Breast epithelium (tissue), 4 donors: ENCODE measurements around the gene IGFLR1. TPM values are rescaled to one million over a fixed set of nuclear protein-coding genes. Genes with fewer than 3 reads are reported as not detected.

ENCODE experiments used
- DNase-seq, 2 donors: peaks; one replicate each; pipeline ENCODE4 v3.0.0-alpha.2; 2019; ENCODE audit warnings: low spot score in 2 of 2
- H3K27ac ChIP-seq, 2 donors: fragments of 200-600 bp; sonication (generic) in 1 of 2; one replicate each; pipeline ENCODE4 v1.5.1; 2016 to 2019; ENCODE audit warnings: mild to moderate bottlenecking in 1 of 2
- H3K27me3 ChIP-seq, 2 donors: fragments of 200-600 bp; sonication (generic) in 1 of 2; one replicate each; pipeline versions ENCODE4 v1.5.1 to v1.6.0; 2017 to 2019; ENCODE audit warnings: control low read depth in 1 of 2, mild to moderate bottlenecking in 1 of 2
- H3K36me3 ChIP-seq: fragments of 200-600 bp; one replicate; pipeline ENCODE4 v1.5.1; 2019
- H3K4me1 ChIP-seq, 2 donors: fragments of 200-600 bp; sonication (generic); one replicate each; pipeline ENCODE4 v1.5.1; 2016 to 2019; ENCODE audit warnings: control low read depth in 1 of 2
- H3K4me3 ChIP-seq, 3 donors: fragments of 200-600 bp; sonication (generic); 1 replicate in 2 of 3; 2 replicates in 1 of 3; pipeline ENCODE4 v1.5.1; 2016 to 2019; ENCODE audit warnings: mild to moderate bottlenecking in 3 of 3, moderate library complexity in 2 of 3
- H3K9me3 ChIP-seq, 2 donors: fragments of 200-600 bp; sonication (generic) in 1 of 2; one replicate each; pipeline ENCODE4 v1.5.1; 2016 to 2019; ENCODE audit warnings: control low read depth in 1 of 2
- CTCF ChIP-seq, 3 donors: fragments of 450-650 bp; IDR thresholded peaks; one replicate each; pipeline ENCODE4 v1.5.1; 2016 to 2017; ENCODE audit warnings: antibody characterized with exemption in 3 of 3, mild to moderate bottlenecking in 3 of 3, moderate library complexity in 3 of 3
- POLR2A ChIP-seq: fragments of 450-650 bp; IDR thresholded peaks from one replicate; pipeline ENCODE4 v1.6.1; 2016; ENCODE audit warnings: antibody characterized with exemption, mild to moderate bottlenecking, moderate library complexity
- POLR2AphosphoS5 ChIP-seq, 3 donors: sonication (generic); formaldehyde crosslinking; IDR thresholded peaks; one replicate each; pipeline ENCODE4 v1.6.1; 2017; ENCODE audit warnings: antibody characterized with exemption in 3 of 3
- intact Hi-C: fragments of 100-400 bp; cut with DNase I; formaldehyde crosslinking; loops from one replicate; pipeline ENCODE4 v1.15.1; 2023; ENCODE audit warnings: low total_unique reads
- total RNA-seq, 3 donors: library from RNA; depleted of rRNA; stranded (reverse); fragments of >200 nt; gene quantifications; one replicate each; pipeline ENCODE4 v1.1.0, GENCODE V29; 2016

Gene IGFLR1
- total RNA-seq, 3 donors from 2014 or later, result 8.8 to 16.1 (median 14.1) TPM

- Histone ChIP-seq H3K9me3 (no peaks in the 10 kb centered on the region), H3K27me3 (no peaks in the 10 kb centered on the region), H3K27ac (peak within 1 kb of the TSS; percentile 84 to 86), H3K4me1 (peaks cover 2 to 22% of the 10 kb centered on the region in 2 donors), H3K4me3 (peak within 1 kb of the TSS; percentile 82 to 94 (median 88)), H3K36me3 (peaks cover 4% of the 10 kb centered on the region)
- intact Hi-C loops, result no loop called here
- TF ChIP-seq CTCF (IDR thresholded peaks at IDR 0.05) (peak; percentile 22 to 45 (median 24)), POLR2A (peak; percentile 85), POLR2AphosphoS5 (IDR thresholded peaks at IDR 0.05) (peak; percentile 84 to 89 (median 87))
- peak; percentile 99 to 100 for DNase-seq
Measured at GRCh38 chr19:35748106-35749020, 6.1 kb upstream of the IGFLR1 start, which contains the start of gene LIN37. Gene LIN37 (plus strand): TSS chr19:35748576. CDS start chr19:35748725, 149 bp downstream.

GRCh38 chr19:35746531-35746930 is 4.3 kb upstream of the IGFLR1 start:
- H3K4me1 ChIP-seq, result peaks cover 2 to 22% of the 10 kb centered on the region in 2 donors
- intact Hi-C loops, result no loop called here
- no peaks in the 10 kb centered on the region for H3K27me3 ChIP-seq
- DNase-seq, result no peak
- no peak for TF ChIP-seq POLR2AphosphoS5 (IDR thresholded peaks at IDR 0.05)
- TF ChIP-seq CTCF (IDR thresholded peaks at IDR 0.05), result no peak
- no peak for TF ChIP-seq POLR2A
- no peaks in the 10 kb centered on the region for H3K36me3 ChIP-seq
- peak overlapping the region in 2 of 3 donors; percentile 97 to 98 for H3K4me3 ChIP-seq
- peak overlapping the region in 1 of 2 donors; percentile 100 for H3K27ac ChIP-seq
- H3K9me3 ChIP-seq, result no peaks in the 10 kb centered on the region

- Histone ChIP-seq H3K4me3 (peak overlapping the region; percentile 89 to 98 (median 97)), H3K4me1 (peaks cover 3 to 22% of the 10 kb centered on the region in 2 donors), H3K27ac (peak overlapping the region; percentile 100), H3K36me3 (no peaks in the 10 kb centered on the region), H3K27me3 (no peaks in the 10 kb centered on the region), H3K9me3 (no peaks in the 10 kb centered on the region)
- DNase-seq, result no peak
- intact Hi-C loops, result no loop called here
- no peak for TF ChIP-seq CTCF (IDR thresholded peaks at IDR 0.05)
- no peak for TF ChIP-seq POLR2AphosphoS5 (IDR thresholded peaks at IDR 0.05)
- no peak for TF ChIP-seq POLR2A
Measured at GRCh38 chr19:35746087-35746462, 3.8 kb upstream of the IGFLR1 start.

GRCh38 chr19:35745328-35746086 is 3.3 kb upstream of the IGFLR1 start, which contains the start of the genes PSENEN and U2AF1L4:
Gene PSENEN (plus strand): TSS chr19:35745651. CDS start chr19:35745931, 280 bp downstream.
Gene U2AF1L4 (minus strand): TSS chr19:35745418. CDS start chr19:35745391, 27 bp downstream.
- Histone ChIP-seq H3K9me3 (no peaks in the 10 kb centered on the region), H3K4me1 (peaks cover 8 to 22% of the 10 kb centered on the region in 2 donors), H3K4me3 (peak within 1 kb of the TSS; percentile 89 to 98 (median 97)), H3K27ac (peak within 1 kb of the TSS; percentile 100), H3K27me3 (no peaks in the 10 kb centered on the region), H3K36me3 (no peaks in the 10 kb centered on the region)
- intact Hi-C loops, result no loop called here
- DNase-seq, result peak; percentile 97 to 99
- TF ChIP-seq POLR2A, result no peak
- peak in 2 of 3 donors; percentile 55 to 91 for TF ChIP-seq POLR2AphosphoS5 (IDR thresholded peaks at IDR 0.05)
